Ureter (tissue), 1 donor: ENCODE measurements around the gene TMEM61. TPM values are rescaled to one million over a fixed set of nuclear protein-coding genes. Genes with fewer than 3 reads are reported as not detected.
A peak's percentile ranks its signal among the peaks of the same experiment; 100 is the strongest.
"Not testable (repeated sequence)": the region's sequence is repeated elsewhere in the genome, so short reads cannot be mapped to it uniquely, and the experiment has no call there.

Source experiments
- DNase-seq: peaks from one replicate; pipeline ENCODE4 v3.0.0-alpha.2; 2020; ENCODE audit warnings: low spot score
- total RNA-seq: library from RNA; stranded (reverse); gene quantifications from one replicate; pipeline ENCODE4 v1.2.4, GENCODE V29; 2023
- donor health status: DM: yes; HTN: yes; CAD: no.

The TMEM61 gene
- total RNA-seq, 1 donor from 2014 or later: 1.4 TPM

DNA sequence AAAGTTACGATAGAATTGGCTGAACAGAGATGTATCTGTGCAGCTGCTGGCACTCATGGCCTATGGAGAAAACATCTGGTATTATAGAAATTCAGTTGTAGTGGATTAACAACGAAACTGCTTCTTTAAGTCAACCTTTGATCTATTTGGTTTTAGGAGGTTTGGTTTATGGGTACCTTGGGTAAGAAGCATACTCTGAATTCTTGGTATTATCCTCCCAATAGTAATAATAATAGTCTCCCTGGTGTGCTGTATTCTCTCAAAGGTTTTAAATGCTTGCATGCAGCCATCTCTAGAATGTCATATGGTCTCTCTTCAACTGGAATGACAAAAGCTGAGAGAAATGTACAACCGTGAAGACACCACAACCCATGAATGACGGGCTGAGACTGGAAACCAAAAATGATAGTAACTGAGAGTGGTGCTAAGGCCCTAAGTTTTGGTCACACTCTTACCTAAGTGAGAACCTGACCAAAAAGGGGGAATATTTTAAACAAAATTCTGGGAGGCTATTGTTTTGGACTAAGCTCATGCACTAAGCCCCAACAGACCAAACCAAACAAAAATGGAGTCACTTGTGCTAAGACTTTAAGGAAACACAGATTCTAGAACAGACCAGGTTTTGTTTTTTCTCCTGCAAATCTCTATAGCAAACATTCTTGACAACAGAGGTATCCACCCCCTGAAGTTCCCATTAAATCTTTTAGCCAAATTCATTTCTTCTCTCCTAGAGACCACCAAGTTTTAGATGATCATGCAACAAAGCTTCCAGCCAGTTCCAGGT, 17.6 kb upstream of the TMEM61 start:
- no peak for DNase-seq

DNA sequence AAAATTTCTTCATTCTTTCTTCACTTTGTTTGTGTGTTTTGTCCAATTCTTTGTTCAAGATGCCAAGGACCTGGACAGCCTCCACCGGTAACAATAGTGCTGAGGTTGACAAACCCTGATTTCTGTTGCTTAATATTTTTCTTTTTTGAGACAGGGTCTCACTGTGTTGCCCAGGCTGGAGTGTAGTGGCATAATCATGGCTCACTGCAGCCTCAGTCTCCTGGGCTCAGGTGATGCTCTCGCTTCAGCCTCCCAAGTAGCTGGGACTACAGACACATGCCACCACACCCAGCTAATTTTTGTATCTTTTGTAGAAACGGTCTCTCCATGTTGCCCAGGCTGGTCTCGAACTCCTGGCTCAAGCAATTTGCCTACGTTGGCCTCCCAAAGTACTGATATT, 16.6 kb upstream of the TMEM61 start:
- not testable (repeated sequence) for DNase-seq

DNA sequence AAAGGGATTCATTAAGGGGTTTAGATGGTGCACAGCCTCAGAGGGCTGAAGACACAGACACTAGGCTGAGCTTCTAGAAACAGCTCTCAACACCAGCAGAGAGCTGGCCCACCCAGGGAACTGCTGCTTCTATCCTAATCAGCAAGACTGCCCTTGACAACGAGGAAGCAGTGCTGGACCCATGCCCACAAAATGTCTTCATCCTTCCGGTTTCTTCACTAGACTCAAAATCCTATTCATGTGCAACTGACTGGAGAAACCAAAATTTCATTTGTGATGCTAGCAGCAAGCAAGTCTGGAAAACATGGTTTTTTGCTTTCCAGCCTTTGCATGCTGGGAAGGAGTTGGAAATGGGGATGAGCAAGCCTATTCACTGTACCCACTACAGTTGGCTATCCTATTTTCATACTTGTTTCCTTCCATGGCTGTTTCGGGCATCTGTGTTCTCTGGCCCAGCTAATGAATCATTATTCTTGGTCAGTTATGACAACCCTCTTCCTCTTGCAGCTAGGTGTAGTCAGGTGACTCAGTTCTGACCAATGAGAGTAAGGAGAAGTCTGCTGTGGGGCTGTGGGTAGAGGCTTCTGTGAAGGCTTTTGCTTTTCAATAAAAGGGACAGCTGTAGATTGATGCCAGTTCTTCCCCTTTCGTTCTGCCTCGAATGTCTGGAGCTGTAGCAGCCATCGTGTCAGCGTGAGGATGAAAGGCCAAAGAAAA, 14.6 kb upstream of the TMEM61 start:
- no peak for DNase-seq

GRCh38 chr1:54967372-54967771, 13.1 kb upstream of the TMEM61 start:
- DNase-seq: no peak

- DNase-seq: no peak
Measured at GRCh38 chr1:54968551-54968950, 11.9 kb upstream of the TMEM61 start.

- no peak for DNase-seq
Measured at GRCh38 chr1:54969879-54970278, 10.5 kb upstream of the TMEM61 start.

DNA sequence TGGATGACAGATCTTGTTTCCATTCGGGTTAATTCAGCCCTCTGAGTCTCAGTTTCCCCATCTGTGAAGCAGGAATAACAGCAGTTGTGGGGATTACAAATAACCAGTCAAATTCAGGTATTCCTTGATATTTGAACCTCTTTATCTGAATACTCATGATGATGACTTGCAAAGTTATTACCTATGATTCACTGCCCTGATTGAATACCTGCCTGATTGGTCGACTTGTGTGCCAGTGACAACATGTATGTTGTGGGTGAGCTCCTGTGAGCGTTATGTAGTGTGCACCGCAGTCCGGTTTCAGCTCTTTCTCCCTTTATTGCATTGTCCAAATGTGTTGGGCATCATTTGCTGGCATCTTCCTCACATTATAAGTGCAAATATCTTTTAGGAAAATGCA, 9.5 kb upstream of the TMEM61 start:
- DNase-seq: no peak

- no peak for DNase-seq
Measured at GRCh38 chr1:54971317-54971791, 9.1 kb upstream of the TMEM61 start.

DNA sequence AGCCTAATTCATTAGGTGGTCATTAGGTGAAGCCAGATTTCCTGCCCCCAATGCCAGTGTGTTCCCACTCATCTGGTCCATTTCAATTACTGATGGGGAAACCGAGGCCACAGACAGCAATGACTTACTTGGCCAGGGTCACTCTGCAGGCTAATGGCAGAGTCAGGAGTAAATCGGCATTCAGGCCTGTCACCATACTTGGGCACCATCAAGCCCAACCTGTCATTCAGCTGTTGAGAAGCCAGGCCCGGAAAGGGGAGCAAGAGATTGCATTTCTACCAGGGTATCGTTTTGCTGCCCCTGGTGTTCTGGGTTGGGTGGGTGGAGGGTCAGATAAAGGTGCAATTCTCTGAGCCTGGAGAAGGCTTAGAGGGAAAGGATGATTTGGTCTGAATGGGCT, 8.0 kb upstream of the TMEM61 start:
- no peak for DNase-seq

DNA sequence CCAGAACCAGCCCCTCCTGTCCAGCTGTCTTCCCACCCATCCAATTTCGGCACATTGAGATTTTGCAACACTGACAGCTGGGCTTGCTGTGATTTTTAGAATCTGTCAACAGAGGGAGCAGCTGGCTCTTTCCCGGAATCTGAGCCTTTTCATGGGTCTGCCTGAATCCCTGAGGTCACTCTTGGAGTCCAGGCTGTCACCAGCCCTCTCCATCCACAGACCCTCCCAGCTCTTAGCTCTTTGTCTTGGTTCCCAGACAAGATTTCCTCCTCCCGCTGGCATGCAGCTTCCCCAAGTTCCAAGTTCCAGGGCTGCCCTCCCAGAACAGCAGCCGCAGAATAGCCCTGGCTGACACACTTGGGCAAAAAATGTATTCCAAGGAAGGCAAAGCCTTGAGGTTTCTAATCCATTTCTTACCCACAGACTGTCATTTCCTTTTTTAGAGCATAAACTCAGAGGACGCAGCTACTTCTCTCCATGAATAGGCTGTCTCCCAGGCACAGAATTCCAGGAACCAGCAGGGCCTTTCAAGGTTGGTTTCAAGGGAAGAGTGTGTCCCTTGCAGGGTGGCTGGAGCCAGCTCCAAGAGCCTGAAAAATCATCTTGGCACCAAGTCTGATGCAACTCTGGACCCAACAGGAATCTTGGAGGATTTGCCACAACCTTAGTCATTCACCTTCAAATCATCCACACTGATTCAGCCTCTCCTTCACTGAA, 7.1 kb upstream of the TMEM61 start:
- peak; percentile 55 for DNase-seq

DNA sequence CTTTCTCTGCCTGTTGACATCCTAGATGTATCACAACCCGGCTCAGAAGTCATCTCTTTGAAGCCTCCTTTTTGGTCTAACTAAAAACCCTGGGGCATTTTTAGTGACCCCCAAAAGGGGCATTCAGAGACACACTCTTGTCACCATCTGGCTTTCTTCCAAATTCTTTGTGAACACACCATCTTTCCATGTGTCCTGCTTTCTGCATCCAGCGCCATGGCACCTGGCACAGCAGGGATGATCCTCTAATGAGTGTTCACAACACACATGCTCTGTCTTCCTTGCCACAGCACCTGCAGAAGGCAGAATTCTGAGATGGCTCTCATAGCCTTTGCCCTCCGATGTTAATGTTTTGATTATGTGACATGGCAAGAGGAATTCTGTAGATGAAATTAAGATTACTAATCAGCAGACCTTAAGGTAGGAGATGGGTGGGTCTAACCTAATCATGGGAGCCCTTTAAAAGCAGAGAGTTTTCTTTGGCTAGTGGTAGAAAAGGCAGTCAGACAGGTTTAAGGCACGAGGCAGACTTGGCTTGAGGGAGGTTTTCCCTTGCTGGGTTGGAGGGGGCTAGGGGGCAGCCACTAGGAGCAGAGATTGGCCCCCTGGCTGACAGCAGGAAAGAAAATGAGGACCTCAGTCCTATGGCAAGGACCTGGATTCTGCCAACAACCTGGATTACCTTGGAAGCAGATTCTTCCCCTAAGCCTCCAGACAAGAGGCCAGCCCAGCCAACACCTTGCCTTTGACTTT, 4.9 kb upstream of the TMEM61 start:
- DNase-seq: no peak

DNA sequence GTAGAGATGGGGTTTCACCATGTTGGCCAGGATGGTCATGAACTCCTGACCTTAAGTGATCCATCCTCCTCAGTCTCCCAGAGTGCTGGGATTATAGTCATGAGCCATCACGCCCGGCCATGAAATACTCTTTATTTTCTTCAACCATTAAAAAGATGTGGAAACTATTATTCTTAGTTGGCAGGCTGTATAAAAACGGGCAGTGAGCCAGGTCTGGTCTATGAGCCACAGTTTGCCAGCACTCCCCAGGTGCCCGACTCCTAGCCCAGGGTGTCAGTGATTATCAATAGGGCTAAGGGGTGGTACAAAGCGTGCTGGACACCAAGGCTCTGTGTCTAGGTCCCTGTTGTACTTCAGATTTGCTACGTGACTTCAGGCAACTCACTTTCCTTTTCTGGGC, 3.7 kb upstream of the TMEM61 start:
- no peak for DNase-seq

DNA sequence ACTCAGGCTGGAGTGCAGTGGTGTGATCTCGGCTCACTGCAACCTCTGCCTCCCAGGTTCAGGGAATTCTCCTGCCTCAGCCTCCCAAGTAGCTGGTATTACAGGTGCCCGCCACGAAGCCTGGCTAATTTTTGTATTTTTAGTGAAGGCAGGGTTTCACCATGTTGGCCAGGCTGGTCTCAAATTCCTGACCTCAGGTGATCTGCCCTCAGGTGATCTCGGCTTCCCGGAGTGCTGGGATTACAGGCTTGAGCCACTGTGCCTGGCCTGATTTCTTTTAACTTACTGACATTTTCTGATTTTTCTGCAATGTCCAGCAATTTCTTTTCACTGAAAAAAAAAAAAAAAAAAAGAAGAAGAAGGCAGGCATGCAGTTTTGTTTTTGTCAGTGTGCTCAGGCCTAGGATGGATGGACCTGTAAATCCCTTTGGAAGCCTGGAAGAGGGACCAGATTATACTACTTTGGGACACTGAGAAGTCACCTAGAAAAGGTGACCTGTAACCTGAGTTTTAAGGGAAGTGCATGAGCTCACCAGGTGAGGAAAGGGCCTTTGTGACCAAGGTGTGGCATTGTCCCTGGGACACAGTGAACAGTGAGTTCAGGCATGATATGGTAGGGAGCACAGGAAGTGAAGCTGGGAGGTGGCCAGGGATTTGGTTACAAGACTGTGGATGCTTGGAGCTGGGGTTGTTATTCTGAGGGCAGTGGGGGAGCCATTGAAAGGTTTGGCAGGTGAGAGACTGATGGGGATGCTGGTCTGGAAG, 2.7 kb upstream of the TMEM61 start:
- DNase-seq: no peak

DNA sequence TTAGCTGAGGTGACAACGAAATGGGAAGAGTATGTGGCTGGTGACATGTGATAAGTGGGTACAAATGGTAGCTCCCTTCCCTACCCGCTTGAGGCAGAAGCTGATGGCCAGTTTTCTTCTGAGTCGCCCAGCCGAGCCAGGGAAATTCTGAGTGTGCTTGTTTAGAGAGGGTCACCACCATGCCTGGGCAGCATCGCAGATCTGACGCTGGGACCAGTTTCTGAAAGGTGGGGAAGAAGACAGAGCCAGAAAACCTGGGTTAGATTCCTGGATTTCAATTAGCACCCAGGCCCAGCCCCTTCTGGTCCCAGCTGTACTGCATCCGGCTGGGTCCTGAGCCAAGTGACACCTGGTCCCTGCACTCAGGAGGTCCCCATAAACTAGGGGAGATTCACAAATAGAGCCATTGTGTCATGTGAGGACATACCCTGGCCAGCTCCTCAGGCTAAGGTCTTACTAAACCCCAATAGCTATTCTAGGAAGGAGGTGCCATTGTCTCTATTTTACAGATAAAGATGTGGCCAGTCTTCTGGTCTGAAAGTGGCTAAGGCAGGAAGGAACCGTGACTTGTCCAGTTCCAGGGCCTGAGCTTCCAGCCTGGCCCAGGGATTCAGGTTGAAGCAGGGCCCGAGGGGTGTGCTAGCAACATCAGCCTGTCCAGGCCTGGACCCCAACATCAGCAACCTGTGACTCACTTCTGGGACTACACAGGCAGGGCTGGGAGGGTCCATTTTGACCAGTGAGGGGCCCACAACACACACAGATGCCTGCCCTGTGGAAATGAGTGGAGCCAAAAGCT, 1.7 kb upstream of the TMEM61 start:
- no peak for DNase-seq

- DNase-seq: no peak
Measured at GRCh38 chr1:54979327-54979891, 1.0 kb upstream of the TMEM61 start.

DNA sequence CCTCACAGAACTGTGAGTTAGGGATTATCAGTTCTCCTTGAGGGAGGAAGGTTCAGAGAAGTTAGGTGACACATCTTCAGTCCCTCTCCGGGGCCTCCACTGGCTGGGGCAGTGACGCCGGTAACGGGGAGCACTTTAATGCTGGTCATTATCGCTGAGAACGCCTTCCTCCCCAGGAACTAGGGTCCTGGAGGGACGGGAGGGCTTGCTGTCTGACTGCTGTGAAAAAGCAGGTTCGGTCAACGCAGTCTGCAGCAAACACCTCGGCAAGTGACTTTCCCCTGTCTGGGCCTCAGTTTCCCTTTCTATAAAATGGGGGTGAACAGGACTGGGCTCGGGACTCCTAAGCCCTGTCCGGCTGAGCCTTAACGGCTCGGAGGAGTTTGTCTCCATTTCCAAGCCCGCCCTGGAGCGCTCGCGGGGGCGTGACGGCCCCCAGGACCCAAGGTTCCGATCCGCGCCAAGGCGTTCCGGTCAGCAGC, 341 bp upstream of the TMEM61 start:
- no peak for DNase-seq

DNA sequence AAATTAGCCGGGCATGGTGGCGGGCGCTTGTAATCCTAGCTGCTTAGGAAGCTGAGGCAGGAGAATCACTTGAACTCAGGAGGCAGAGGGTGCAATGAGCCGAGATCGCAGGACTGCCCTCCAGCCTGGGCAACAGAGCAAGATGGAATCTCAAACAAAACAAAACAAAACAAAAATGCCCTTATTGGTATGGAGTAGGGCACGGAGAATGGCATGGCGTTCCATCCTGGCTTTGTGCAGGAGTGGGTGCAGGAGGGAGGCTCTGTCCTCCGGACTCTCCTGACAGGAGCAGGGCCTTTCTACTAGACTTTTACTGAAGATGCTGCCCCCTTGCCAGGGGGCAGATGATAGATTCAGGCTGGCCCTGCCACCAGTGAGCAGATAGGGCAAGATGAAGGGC, 1.0 kb downstream of the TMEM61 start:
- DNase-seq: no peak

GRCh38 chr1:54982739-54983138, 2.3 kb downstream of the TMEM61 start:
- no peak for DNase-seq

DNA sequence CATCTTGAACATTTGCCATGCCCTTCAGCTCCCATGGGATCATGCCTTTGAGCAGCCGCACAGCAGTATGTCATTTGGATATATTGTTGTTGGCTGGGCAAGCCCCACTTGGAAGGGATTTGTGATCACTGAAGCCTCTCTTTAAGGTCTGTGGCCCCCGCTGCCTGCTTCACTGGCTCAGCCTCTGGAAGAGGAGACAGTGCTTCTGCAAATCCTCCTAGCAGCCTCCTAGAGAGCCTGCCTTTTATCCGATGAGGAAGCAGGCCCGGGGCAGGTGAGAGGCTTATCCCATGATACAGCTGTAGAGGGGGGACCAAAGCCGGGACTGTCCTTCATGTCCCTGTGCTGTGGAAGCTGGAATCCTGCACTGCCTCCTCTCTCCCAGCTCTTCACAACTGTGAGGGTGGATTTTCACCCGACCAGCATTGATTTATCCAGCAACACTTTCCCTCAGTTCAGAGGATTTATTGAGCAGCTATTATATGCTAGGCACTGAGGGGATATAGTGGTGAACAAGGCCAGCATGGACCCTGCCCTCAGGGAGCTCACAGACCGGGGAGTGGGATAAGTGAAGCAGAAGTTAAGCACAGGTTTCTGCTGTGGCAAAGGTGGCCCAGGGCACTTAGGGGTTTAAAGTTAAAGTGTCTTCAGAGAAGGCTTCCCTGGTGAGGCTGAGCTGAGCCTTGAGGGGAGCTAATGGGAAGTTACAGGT, 3.9 kb downstream of the TMEM61 start:
- no peak for DNase-seq
